Mucosa of rectum (tissue), 2 donors: Measurements from ENCODE around the gene SERPINB8.
A peak's percentile ranks its signal among the peaks of the same experiment; 100 is the strongest.
"Not testable (repeated sequence)": the region's sequence is repeated elsewhere in the genome, so short reads cannot be mapped to it uniquely, and the experiment has no call there.

Experiments used
- H3K27ac ChIP-seq, 2 donors: one replicate each; pipeline ENCODE4 v1.7.0; 2013; ENCODE audit warnings: inconsistent platforms in 2 of 2, low read depth in 2 of 2, low read length in 2 of 2
- H3K27me3 ChIP-seq, 2 donors: one replicate each; pipeline ENCODE4 v1.7.0; 2013; ENCODE audit warnings: low read length in 2 of 2; ENCODE audit not compliant: control insufficient read depth in 2 of 2, insufficient read depth in 2 of 2
- H3K36me3 ChIP-seq, 2 donors: one replicate each; pipeline ENCODE4 v1.7.0; 2013; ENCODE audit warnings: low read length in 2 of 2; ENCODE audit not compliant: control insufficient read depth in 2 of 2, insufficient read depth in 2 of 2
- H3K4me1 ChIP-seq, 2 donors: one replicate each; pipeline ENCODE4 v1.7.0; 2013; ENCODE audit warnings: low read length in 2 of 2, mild to moderate bottlenecking in 1 of 2; ENCODE audit not compliant: control insufficient read depth in 2 of 2, insufficient read depth in 2 of 2
- H3K4me3 ChIP-seq, 2 donors: one replicate each; pipeline ENCODE4 v1.7.0; 2013; ENCODE audit warnings: low read length in 2 of 2
- H3K9ac ChIP-seq, 2 donors: one replicate each; pipeline ENCODE4 v1.7.0; 2013; ENCODE audit warnings: low read length in 2 of 2, low read depth in 1 of 2, mild to moderate bottlenecking in 1 of 2
- H3K9me3 ChIP-seq, 2 donors: one replicate each; pipeline ENCODE4 v1.7.0; 2013; ENCODE audit warnings: low read length in 2 of 2; ENCODE audit not compliant: control insufficient read depth in 2 of 2
- donor health status: healthy.
- donor health status: Normal muscosa, but diverticular disease.

Gene SERPINB8

GRCh38 chr18:63969942-63970808, at the start of gene SERPINB8:
TSS of gene SERPINB8 (plus strand) at chr18:63970081. CDS start at chr18:63978309, 8,228 bp downstream.
- Histone ChIP-seq H3K4me3 (peak within 1 kb of the TSS; percentile 78 to 84), H3K27ac (peak within 1 kb of the TSS; percentile 97 to 98), H3K27me3 (no peaks in the 10 kb centered on the region), H3K36me3 (no peaks in the 10 kb centered on the region), H3K9me3 (no peaks in the 10 kb centered on the region), H3K9ac (peak within 1 kb of the TSS; percentile 81 to 88), H3K4me1 (peaks cover 9% of the 10 kb centered on the region in 2 donors)

GRCh38 chr18:63922049-63922448, 47.8 kb upstream of the SERPINB8 start:
- Histone ChIP-seq H3K27me3 (no peaks in the 10 kb centered on the region), H3K4me1 (no peaks in the 10 kb centered on the region), H3K9me3 (no peaks in the 10 kb centered on the region), H3K9ac (no peak overlapping the region), H3K36me3 (no peaks in the 10 kb centered on the region), H3K27ac (no peak overlapping the region), H3K4me3 (no peak overlapping the region)

GRCh38 chr18:63924551-63924950, 45.3 kb upstream of the SERPINB8 start:
- Histone ChIP-seq H3K27ac (no peak overlapping the region), H3K36me3 (no peaks in the 10 kb centered on the region), H3K4me3 (no peak overlapping the region), H3K27me3 (no peaks in the 10 kb centered on the region), H3K4me1 (no peaks in the 10 kb centered on the region), H3K9me3 (no peaks in the 10 kb centered on the region), H3K9ac (no peak overlapping the region)

- Histone ChIP-seq H3K9me3 (no peaks in the 10 kb centered on the region), H3K4me1 (no peaks in the 10 kb centered on the region), H3K4me3 (no peak overlapping the region), H3K36me3 (no peaks in the 10 kb centered on the region), H3K27me3 (peaks cover 0 to 3% of the 10 kb centered on the region in 2 donors), H3K27ac (no peak overlapping the region), H3K9ac (no peak overlapping the region)
Observed at GRCh38 chr18:63928331-63928730, 41.5 kb upstream of the SERPINB8 start.

GRCh38 chr18:63929369-63929768, 40.5 kb upstream of the SERPINB8 start:
- H3K4me1 ChIP-seq, H3K36me3 ChIP-seq, H3K4me3 ChIP-seq, H3K9ac ChIP-seq, H3K27me3 ChIP-seq, H3K9me3 ChIP-seq, H3K27ac ChIP-seq: not testable (repeated sequence)

GRCh38 chr18:63930773-63931354, 39.0 kb upstream of the SERPINB8 start:
- no peaks in the 10 kb centered on the region for H3K9me3 ChIP-seq
- H3K36me3 ChIP-seq, result no peaks in the 10 kb centered on the region
- no peak overlapping the region for H3K27ac ChIP-seq
- no peak overlapping the region for H3K9ac ChIP-seq
- no peaks in the 10 kb centered on the region for H3K4me1 ChIP-seq
- H3K27me3 ChIP-seq, result peaks cover 0 to 3% of the 10 kb centered on the region in 2 donors
- no peak overlapping the region for H3K4me3 ChIP-seq

- Histone ChIP-seq H3K36me3 (no peaks in the 10 kb centered on the region), H3K27me3 (peaks cover 0 to 2% of the 10 kb centered on the region in 2 donors), H3K4me3 (peak overlapping the region; percentile 57 to 72), H3K9me3 (no peaks in the 10 kb centered on the region), H3K27ac (no peak overlapping the region), H3K4me1 (peaks cover 3 to 6% of the 10 kb centered on the region in 2 donors), H3K9ac (peak overlapping the region; percentile 31 to 32)
Observed at GRCh38 chr18:63936156-63936931, 33.5 kb upstream of the SERPINB8 start.

- Histone ChIP-seq H3K27ac (no peak overlapping the region), H3K9me3 (no peaks in the 10 kb centered on the region), H3K27me3 (peaks cover 0 to 2% of the 10 kb centered on the region in 2 donors), H3K4me3 (peak overlapping the region; percentile 57 to 72), H3K36me3 (no peaks in the 10 kb centered on the region), H3K9ac (peak overlapping the region in 1 of 2 donors; percentile 31), H3K4me1 (peaks cover 3 to 6% of the 10 kb centered on the region in 2 donors)
Observed at GRCh38 chr18:63936932-63937393, 32.9 kb upstream of the SERPINB8 start.

- no peaks in the 10 kb centered on the region for H3K9me3 ChIP-seq
- H3K36me3 ChIP-seq, result no peaks in the 10 kb centered on the region
- peaks cover 0 to 2% of the 10 kb centered on the region in 2 donors for H3K27me3 ChIP-seq
- H3K4me1 ChIP-seq, result peaks cover 3 to 6% of the 10 kb centered on the region in 2 donors
- no peak overlapping the region for H3K9ac ChIP-seq
- no peak overlapping the region for H3K27ac ChIP-seq
- no peak overlapping the region for H3K4me3 ChIP-seq
Observed at GRCh38 chr18:63940008-63940407, 29.9 kb upstream of the SERPINB8 start.
